ENCODE results near the gene TSR3. TPM values are rescaled to one million over a fixed set of nuclear protein-coding genes. Genes with fewer than 3 reads are reported as not detected.

The TSR3 gene
- total and polyA plus RNA-seq, 2 of the 13 experiments (the other 11 are each of a cell fraction or from before 2014, with no cell fraction given): 24.2 to 51.0 TPM

DNA sequence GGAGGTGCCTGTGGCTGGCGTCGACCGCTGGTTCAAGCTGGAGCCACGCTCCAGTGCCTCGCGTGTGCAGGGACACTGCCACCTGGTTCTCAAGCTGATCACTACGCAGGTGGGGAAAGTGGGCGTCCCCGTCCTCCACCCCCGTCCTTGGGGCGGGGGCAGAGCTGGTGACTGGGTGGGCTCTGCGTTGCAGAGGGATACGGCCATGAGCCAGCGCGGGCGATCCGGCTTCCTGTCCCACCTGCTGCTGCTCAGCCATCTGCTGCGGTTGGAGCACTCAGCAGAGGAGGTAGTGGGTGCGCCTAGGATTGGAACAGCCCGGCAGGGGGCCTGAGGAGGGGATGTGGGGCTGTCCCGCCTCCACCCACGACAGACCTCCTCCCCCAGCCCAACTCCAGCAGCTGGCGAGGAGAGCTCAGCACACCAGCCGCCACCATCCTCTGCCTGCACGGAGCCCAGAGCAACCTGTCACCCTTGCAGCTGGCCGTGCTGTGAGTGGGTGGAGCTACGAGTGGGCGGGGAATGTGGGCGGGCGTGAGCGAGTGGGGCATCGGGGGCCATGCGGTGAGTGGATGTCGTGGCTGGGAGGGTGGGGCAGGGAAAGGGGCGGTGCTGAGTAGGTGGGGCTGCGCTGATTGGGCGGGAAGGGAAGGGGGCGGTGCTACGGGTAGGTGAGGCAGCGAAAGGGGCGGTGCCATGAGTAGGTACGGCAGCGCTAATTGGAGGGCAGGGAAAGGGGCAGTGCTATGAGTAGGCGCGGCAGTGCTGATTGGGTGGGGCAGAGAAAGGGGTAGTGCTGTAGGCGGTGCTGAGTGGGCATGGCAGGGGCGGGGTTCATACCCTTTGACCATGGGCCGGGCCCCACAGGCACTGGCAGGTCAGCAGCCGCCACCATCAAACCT is 8.9 kb downstream of the TSR3 start (continued):
- TF ChIP-seq, protein P1, sequence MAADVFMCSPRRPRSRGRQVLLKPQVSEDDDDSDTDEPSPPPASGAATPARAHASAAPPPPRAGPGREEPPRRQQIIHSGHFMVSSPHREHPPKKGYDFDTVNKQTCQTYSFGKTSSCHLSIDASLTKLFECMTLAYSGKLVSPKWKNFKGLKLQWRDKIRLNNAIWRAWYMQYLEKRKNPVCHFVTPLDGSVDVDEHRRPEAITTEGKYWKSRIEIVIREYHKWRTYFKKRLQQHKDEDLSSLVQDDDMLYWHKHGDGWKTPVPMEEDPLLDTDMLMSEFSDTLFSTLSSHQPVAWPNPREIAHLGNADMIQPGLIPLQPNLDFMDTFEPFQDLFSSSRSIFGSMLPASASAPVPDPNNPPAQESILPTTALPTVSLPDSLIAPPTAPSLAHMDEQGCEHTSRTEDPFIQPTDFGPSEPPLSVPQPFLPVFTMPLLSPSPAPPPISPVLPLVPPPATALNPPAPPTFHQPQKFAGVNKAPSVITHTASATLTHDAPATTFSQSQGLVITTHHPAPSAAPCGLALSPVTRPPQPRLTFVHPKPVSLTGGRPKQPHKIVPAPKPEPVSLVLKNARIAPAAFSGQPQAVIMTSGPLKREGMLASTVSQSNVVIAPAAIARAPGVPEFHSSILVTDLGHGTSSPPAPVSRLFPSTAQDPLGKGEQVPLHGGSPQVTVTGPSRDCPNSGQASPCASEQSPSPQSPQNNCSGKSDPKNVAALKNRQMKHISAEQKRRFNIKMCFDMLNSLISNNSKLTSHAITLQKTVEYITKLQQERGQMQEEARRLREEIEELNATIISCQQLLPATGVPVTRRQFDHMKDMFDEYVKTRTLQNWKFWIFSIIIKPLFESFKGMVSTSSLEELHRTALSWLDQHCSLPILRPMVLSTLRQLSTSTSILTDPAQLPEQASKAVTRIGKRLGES (CRISPR knock-in tag; IDR thresholded peaks at IDR 0.05; ENCODE audit: borderline replicate concordance): no peak
- peak; percentile 91 for TF ChIP-seq NFYB (CRISPR knock-in tag; IDR thresholded peaks at IDR 0.05)
- peak; percentile 88 for TF ChIP-seq HNRNPL (IDR thresholded peaks at IDR 0.05; ENCODE audit: low read depth, low read length)
- 0 out of 2 replicates have a peak, but pooled peaks have one; percentile 49 for TF ChIP-seq THAP11 (CRISPR knock-in tag; IDR thresholded peaks at IDR 0.05)
- no peak for TF ChIP-seq CENPX (CRISPR knock-in tag; IDR thresholded peaks at IDR 0.05)
- peak; percentile 99 for TF ChIP-seq SP1 (IDR thresholded peaks at IDR 0.05)
- TF ChIP-seq SP1 (CRISPR knock-in tag; IDR thresholded peaks at IDR 0.05): peak; percentile 99
- TF ChIP-seq, protein P2, sequence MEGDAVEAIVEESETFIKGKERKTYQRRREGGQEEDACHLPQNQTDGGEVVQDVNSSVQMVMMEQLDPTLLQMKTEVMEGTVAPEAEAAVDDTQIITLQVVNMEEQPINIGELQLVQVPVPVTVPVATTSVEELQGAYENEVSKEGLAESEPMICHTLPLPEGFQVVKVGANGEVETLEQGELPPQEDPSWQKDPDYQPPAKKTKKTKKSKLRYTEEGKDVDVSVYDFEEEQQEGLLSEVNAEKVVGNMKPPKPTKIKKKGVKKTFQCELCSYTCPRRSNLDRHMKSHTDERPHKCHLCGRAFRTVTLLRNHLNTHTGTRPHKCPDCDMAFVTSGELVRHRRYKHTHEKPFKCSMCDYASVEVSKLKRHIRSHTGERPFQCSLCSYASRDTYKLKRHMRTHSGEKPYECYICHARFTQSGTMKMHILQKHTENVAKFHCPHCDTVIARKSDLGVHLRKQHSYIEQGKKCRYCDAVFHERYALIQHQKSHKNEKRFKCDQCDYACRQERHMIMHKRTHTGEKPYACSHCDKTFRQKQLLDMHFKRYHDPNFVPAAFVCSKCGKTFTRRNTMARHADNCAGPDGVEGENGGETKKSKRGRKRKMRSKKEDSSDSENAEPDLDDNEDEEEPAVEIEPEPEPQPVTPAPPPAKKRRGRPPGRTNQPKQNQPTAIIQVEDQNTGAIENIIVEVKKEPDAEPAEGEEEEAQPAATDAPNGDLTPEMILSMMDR (CRISPR knock-in tag; IDR thresholded peaks at IDR 0.05): 0 out of 2 replicates have a peak, but pooled peaks have one; percentile 10
- peak; percentile 47; the same call in 1 of the 2 replicates for TF ChIP-seq GABPB1 (CRISPR knock-in tag; IDR thresholded peaks at IDR 0.05)
- TF ChIP-seq, protein P3, sequence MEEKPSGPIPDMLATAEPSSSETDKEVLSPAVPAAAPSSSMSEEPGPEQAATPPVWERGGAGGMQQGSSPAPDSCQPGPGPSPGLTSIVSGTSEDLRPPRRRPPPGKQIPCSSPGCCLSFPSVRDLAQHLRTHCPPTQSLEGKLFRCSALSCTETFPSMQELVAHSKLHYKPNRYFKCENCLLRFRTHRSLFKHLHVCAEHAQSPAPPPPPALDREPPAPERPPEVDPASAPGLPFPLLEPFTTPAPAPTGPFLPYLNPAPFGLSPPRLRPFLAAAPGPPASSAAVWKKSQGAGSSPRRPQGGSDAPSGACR (CRISPR knock-in tag; IDR thresholded peaks at IDR 0.05): 0 out of 2 replicates have a peak, but pooled peaks have one; percentile 17
- peak; percentile 71 for TF ChIP-seq HNRNPLL (IDR thresholded peaks at IDR 0.05; ENCODE audit: low read depth, low read length, poor library complexity, severe bottlenecking)
- TF ChIP-seq, protein P4, sequence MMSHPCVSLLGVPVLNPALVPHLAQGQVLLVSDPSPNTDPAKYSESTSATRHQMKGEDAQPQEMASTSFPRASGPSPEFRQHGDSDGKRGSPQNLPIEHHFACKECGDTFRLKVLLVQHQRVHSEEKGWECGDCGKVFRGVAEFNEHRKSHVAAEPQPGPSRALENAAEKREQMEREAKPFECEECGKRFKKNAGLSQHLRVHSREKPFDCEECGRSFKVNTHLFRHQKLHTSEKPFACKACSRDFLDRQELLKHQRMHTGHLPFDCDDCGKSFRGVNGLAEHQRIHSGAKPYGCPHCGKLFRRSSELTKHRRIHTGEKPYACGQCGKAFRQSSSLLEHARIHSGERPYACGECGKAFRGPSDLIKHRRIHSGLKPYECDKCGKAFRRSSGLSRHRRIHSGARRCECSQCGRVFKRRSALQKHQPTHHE (CRISPR knock-in tag; IDR thresholded peaks at IDR 0.05; ENCODE audit: borderline replicate concordance): 0 out of 2 replicates have a peak, but pooled peaks have one; percentile 37
- TF ChIP-seq ZNF292 (CRISPR knock-in tag; IDR thresholded peaks at IDR 0.05; ENCODE audit: borderline replicate concordance, low read depth): peak; percentile 13; the same call in 1 of the 2 replicates
- TF ChIP-seq, protein P5, sequence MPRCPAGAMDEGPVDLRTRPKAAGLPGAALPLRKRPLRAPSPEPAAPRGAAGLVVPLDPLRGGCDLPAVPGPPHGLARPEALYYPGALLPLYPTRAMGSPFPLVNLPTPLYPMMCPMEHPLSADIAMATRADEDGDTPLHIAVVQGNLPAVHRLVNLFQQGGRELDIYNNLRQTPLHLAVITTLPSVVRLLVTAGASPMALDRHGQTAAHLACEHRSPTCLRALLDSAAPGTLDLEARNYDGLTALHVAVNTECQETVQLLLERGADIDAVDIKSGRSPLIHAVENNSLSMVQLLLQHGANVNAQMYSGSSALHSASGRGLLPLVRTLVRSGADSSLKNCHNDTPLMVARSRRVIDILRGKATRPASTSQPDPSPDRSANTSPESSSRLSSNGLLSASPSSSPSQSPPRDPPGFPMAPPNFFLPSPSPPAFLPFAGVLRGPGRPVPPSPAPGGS (CRISPR knock-in tag; IDR thresholded peaks at IDR 0.05): no peak
- TF ChIP-seq HNF4A (CRISPR knock-in tag; IDR thresholded peaks at IDR 0.05): 0 out of 2 replicates have a peak, but pooled peaks have one; percentile 4
- TF ChIP-seq ZNF709 (CRISPR knock-in tag; IDR thresholded peaks at IDR 0.05): no peak
- TF ChIP-seq, protein P6, sequence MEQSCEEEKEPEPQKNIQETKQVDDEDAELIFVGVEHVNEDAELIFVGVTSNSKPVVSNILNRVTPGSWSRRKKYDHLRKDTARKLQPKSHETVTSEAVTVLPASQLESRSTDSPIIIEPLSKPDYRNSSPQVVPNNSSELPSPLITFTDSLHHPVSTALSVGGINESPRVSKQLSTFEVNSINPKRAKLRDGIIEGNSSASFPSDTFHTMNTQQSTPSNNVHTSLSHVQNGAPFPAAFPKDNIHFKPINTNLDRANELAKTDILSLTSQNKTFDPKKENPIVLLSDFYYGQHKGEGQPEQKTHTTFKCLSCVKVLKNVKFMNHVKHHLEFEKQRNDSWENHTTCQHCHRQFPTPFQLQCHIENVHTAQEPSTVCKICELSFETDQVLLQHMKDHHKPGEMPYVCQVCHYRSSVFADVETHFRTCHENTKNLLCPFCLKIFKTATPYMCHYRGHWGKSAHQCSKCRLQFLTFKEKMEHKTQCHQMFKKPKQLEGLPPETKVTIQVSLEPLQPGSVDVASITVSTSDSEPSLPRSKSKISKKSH (CRISPR knock-in tag; IDR thresholded peaks at IDR 0.05; ENCODE audit: borderline replicate concordance): 0 out of 2 replicates have a peak, but pooled peaks have one; percentile 12
- TF ChIP-seq NFYC (CRISPR knock-in tag; IDR thresholded peaks at IDR 0.05): peak; percentile 92
